ENCODE data around the gene MITF. TPM values are rescaled to one million over a fixed set of nuclear protein-coding genes. Genes with fewer than 3 reads are reported as not detected.

Gene MITF
- total RNA-seq, 1 donor from 2014 or later: 19.4 TPM

DNA sequence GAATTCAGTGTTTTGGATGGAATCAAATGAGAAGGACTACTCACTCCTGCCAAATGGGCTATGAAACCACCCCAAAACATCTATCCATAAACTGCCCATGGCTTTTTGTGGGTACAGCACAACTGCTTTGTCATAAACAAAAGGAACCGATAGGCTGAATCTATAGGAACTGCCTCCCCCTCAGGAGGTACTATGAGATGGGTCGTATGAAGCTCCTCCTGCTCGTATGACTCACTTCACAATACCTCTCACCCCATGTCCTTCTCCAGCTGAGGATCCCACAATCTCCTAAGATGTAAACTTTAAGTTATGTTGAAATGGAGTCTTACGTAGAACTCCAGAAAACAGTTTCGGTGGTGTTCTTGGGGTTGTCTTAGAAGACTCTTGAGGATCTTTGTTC is 130.4 kb downstream of the MITF start:
- Mint-ChIP-seq H3K9me3 (ENCODE audit: low read depth) (peaks cover 3% of the 10 kb centered on the region), H3K36me3 (ENCODE audit: insufficient read depth) (peaks cover 4% of the 10 kb centered on the region)

DNA sequence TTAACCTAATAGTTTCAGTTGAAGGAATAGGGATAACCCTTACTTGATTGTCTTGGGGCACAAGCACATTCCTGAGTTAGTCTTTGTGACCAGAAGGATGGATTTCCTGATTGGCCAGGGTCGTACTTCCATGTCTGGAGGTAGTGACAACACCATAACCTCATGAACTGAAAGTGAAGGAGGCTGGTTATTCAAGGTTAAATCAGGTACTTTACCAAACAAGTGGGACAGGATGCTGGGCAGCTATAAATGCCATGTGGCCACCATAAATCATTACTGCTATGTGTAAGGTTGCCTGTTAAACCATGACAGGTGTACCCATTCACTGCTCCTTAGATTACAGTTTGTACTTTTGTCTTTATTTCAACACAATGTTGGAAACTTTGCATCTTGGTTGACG is 132.0 kb downstream of the MITF start:
- peaks cover 22% of the 10 kb centered on the region for H3K4me1 Mint-ChIP-seq (ENCODE audit: low read depth)
- H3K27me3 Mint-ChIP-seq: no peaks in the 10 kb centered on the region
- no peak for DNase-seq (ENCODE audit: low spot score, unreplicated experiment)
- no peak overlapping the region for H3K27ac Mint-ChIP-seq
- no peak overlapping the region for H3K4me3 Mint-ChIP-seq (ENCODE audit: low read depth)
- H3K9me3 Mint-ChIP-seq (ENCODE audit: low read depth): peaks cover 3% of the 10 kb centered on the region
- H3K36me3 Mint-ChIP-seq (ENCODE audit: insufficient read depth): peaks cover 4% of the 10 kb centered on the region
- TF ChIP-seq, protein P1, sequence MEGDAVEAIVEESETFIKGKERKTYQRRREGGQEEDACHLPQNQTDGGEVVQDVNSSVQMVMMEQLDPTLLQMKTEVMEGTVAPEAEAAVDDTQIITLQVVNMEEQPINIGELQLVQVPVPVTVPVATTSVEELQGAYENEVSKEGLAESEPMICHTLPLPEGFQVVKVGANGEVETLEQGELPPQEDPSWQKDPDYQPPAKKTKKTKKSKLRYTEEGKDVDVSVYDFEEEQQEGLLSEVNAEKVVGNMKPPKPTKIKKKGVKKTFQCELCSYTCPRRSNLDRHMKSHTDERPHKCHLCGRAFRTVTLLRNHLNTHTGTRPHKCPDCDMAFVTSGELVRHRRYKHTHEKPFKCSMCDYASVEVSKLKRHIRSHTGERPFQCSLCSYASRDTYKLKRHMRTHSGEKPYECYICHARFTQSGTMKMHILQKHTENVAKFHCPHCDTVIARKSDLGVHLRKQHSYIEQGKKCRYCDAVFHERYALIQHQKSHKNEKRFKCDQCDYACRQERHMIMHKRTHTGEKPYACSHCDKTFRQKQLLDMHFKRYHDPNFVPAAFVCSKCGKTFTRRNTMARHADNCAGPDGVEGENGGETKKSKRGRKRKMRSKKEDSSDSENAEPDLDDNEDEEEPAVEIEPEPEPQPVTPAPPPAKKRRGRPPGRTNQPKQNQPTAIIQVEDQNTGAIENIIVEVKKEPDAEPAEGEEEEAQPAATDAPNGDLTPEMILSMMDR (IDR thresholded peaks at IDR 0.05; ENCODE audit: unreplicated experiment): no peak

More for the DNA sequence above, 130.4 kb downstream of the MITF start:
- no peak overlapping the region for H3K27ac Mint-ChIP-seq
- H3K4me1 Mint-ChIP-seq (ENCODE audit: low read depth): peaks cover 38% of the 10 kb centered on the region
- H3K27me3 Mint-ChIP-seq: no peaks in the 10 kb centered on the region
- H3K4me3 Mint-ChIP-seq (ENCODE audit: low read depth): no peak overlapping the region
- no peak for DNase-seq (ENCODE audit: low spot score, unreplicated experiment)
- TF ChIP-seq, protein P1 (IDR thresholded peaks at IDR 0.05; ENCODE audit: unreplicated experiment): no peak

DNA sequence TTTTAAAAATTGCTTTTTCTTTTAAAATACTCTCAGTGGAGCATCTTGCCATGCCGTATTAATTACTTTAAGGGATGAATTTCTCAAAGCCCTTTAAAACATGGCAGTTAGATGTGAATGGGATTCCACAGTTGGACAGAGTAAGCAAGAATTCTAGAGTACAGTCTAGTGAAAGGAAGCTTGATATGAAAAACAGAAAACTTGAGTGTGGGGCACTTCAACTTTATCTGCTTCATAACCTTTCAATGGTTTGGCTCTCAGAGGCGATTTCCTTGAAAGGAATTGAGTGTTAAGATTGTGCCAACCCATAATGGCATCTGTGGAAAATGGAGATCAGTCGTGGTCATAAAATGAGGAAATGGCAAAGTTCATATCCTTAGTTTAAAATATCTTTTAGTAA is 132.6 kb downstream of the MITF start:
- Mint-ChIP-seq H3K27ac (no peak overlapping the region), H3K9me3 (ENCODE audit: low read depth) (peaks cover 3% of the 10 kb centered on the region), H3K4me3 (ENCODE audit: low read depth) (no peak overlapping the region), H3K27me3 (no peaks in the 10 kb centered on the region), H3K36me3 (ENCODE audit: insufficient read depth) (peaks cover 4% of the 10 kb centered on the region), H3K4me1 (ENCODE audit: low read depth) (peaks cover 17% of the 10 kb centered on the region)
- no peak for DNase-seq (ENCODE audit: low spot score, unreplicated experiment)
- TF ChIP-seq, protein P1 (IDR thresholded peaks at IDR 0.05; ENCODE audit: unreplicated experiment): no peak

DNA sequence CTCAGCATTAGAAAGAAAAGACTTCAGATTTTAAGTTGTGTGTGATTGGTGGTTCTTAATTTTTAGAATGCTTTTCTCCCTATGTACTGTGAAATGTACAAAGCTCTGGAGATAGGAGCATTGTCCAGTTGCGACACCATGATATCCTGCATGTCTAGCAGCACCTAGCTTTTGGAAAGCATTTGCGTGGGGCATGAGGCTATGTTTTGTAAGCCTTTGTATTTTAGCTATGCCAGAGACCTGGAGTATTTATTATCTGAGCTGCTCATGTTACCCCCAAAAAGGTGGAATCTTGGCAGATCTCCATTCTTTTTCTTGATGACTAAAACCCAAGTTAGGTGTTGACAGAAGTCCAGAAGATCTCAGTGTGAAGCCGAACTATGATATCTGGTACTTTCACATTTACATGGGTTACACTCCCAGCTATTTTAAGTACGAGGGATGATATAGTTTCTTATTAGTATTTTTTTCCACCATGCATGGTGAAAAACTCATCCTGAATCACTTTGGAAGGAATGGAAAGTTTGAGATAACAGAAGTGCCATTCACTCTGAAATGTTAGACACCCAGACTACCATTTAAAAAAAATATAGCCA is 133.6 kb downstream of the MITF start:
- TF ChIP-seq, protein P1 (IDR thresholded peaks at IDR 0.05; ENCODE audit: unreplicated experiment): no peak
- peaks cover 3% of the 10 kb centered on the region for H3K9me3 Mint-ChIP-seq (ENCODE audit: low read depth)
- peaks cover 11% of the 10 kb centered on the region for H3K4me1 Mint-ChIP-seq (ENCODE audit: low read depth)
- no peak overlapping the region for H3K27ac Mint-ChIP-seq
- no peaks in the 10 kb centered on the region for H3K27me3 Mint-ChIP-seq
- DNase-seq (ENCODE audit: low spot score, unreplicated experiment): no peak
- H3K4me3 Mint-ChIP-seq (ENCODE audit: low read depth): no peak overlapping the region
- peaks cover 4% of the 10 kb centered on the region for H3K36me3 Mint-ChIP-seq (ENCODE audit: insufficient read depth)

DNA sequence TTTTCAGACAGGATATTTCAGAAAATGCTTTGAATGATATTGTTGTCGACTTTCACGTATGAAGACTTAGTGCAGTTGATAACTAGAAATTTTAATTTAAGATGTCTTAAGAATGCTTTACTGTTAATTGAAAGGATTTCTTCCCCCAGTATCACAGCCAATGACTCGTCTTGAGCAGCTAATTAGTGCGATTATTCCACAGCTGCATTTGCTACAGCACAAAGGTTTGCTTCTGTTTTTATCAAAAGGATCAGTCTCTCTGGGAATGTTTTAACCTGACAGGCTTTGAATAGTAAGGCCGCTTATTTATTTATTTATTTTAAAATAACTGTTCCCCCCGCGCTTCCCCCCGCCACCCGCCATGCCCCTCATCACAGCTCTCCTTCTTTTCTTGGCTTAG is 136.8 kb downstream of the MITF start:
- Mint-ChIP-seq H3K4me1 (ENCODE audit: low read depth) (peaks cover 2% of the 10 kb centered on the region), H3K27me3 (no peaks in the 10 kb centered on the region), H3K27ac (no peak overlapping the region), H3K9me3 (ENCODE audit: low read depth) (no peaks in the 10 kb centered on the region), H3K36me3 (ENCODE audit: insufficient read depth) (peaks cover 2% of the 10 kb centered on the region), H3K4me3 (ENCODE audit: low read depth) (no peak overlapping the region)
- no peak for DNase-seq (ENCODE audit: low spot score, unreplicated experiment)
- TF ChIP-seq, protein P1 (IDR thresholded peaks at IDR 0.05; ENCODE audit: unreplicated experiment): no peak

All from progenitor cell of endocrine pancreas (in vitro differentiated cells).